HG03565 (cell line): ENCODE measurements around the gene PEX11G.
"Not testable (repeated sequence)": the region's sequence is repeated elsewhere in the genome, so short reads cannot be mapped to it uniquely, and the experiment has no call there.

Experiments used
- ATAC-seq: cut with Tn5 transposase; IDR thresholded peaks from one replicate; pipeline ENCODE4 v1.9.1; 2021; ENCODE audit warnings: mild to moderate bottlenecking, moderate library complexity; ENCODE audit not compliant: unreplicated experiment

Gene PEX11G

GRCh38 chr19:7470540-7471305, 18.1 kb downstream of the PEX11G start:
- ATAC-seq, result no peak

DNA sequence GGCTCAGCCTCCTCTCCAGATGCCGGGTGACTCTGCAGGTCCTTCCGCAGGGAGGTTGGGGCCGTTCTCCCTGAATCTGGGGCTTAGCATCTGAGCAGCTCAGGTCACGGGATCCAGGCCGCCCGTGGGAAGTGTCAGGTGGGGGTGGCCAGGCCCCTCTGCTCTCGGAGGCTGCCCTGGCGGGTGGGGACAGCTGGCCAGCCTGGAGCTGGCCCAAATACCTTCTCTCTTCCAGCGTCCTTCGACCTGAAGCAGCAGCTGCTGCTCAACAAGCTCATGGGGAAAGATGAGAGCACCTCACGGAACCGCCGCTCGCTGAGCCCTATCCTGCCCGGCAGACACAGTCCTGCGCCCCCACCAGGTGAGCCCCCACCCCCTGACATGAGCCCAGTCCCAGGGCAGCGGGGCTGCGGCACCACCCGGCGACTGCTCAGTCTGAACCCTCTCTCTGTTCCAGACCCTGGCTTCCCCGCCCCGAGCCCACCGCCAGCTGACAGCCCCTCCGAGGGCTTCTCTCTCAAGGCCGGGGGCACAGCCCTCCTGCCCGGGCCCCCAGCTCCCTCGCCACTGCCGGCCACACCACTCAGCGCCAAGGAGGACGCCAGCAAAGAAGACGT, 19.1 kb downstream of the PEX11G start:
- ATAC-seq, result no peak

DNA sequence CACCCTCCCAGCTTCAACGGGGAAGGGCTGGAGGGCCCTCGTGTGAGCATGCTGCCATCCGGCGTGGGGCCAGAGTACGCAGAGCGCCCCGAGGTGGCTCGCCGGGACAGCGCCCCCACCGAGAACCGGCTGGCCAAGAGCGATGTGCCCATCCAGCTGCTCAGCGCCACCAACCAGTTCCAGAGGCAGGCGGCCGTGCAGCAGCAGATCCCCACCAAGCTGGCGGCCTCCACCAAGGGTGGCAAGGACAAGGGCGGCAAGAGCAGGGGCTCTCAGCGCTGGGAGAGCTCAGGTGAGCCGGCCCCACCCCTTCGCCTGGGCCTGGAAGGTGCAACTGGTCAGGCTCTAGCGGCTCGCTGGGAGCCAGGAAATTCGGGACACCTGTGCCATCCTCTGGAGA, 20.0 kb downstream of the PEX11G start:
- no peak for ATAC-seq

DNA sequence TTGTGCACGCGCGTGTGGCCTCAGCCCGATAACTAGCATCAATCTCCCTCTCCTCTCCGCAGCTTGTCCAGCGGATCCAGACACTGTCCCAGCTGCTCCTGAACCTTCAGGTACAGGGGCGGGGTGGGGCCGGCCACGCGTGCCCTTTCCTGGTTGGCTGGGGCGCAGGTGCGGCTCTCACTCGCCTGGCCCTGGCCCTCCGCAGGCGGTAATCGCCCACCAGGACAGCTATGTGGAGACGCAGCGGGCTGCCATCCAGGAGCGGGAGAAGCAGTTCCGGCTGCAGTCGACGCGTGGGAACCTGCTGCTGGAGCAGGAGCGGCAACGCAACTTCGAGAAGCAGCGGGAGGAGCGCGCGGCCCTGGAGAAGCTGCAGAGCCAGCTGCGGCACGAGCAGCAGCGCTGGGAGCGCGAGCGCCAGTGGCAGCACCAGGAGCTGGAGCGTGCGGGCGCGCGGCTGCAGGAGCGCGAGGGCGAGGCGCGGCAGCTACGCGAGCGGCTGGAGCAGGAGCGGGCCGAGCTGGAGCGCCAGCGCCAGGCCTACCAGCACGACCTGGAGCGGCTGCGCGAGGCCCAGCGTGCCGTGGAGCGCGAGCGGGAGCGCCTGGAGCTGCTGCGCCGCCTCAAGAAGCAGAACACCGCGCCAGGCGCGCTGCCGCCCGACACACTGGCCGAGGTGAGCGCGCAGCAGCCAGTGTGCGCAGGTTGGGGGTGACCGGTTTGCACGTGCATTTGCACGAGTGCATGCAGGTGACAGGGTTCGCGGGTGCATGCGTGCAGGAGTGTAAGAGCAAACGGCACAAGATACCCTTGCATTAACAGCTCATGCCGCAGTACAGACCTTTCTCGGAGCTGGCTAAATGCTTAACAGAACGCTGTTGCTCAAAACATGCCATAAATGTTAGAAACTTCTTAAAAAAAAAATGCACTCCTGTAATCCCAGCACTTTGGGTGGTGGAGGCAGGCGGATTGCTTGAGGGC, 21.5 kb downstream of the PEX11G start:
- ATAC-seq, result no peak

- no peak for ATAC-seq
Observed at GRCh38 chr19:7463575-7463974, 25.3 kb downstream of the PEX11G start.

DNA sequence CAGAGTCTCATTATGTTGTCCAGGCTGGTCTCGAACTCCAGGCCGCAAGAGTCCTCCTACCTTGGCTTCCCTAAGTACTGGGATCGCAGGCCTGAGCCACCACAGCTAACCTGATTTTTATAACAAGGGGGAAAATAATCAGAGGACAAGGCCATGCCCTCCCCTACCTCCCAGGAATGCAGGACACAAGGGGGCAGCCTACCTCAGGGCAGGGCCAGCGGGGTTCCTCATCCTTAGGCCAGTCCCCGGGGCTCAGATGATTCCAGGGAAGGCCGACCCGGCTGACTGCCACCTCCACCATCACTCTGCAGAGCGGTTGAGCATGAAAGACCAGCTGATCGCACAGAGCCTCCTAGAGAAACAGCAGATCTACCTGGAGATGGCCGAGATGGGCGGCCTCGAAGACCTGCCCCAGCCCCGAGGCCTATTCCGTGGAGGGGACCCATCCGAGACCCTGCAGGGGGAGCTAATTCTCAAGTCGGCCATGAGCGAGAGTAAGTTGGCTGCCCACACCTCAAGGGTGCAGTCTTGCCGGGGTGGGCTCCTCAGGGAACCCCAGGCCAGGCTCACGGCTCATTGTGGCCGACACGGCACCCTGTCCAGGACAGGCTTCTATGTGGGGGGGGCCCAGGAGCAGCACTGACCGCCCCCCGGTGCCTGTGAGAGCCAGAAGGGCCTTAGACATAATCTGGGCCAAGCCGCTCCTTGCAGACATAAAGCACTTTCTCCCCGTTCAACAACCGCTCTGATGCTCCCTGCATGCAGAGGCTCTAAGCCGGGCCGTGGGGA, 26.8 kb downstream of the PEX11G start:
- no peak for ATAC-seq

GRCh38 chr19:7460562-7460966, 28.3 kb downstream of the PEX11G start:
- no peak for ATAC-seq

- ATAC-seq, result no peak
Observed at GRCh38 chr19:7459773-7460172, 29.1 kb downstream of the PEX11G start.

DNA sequence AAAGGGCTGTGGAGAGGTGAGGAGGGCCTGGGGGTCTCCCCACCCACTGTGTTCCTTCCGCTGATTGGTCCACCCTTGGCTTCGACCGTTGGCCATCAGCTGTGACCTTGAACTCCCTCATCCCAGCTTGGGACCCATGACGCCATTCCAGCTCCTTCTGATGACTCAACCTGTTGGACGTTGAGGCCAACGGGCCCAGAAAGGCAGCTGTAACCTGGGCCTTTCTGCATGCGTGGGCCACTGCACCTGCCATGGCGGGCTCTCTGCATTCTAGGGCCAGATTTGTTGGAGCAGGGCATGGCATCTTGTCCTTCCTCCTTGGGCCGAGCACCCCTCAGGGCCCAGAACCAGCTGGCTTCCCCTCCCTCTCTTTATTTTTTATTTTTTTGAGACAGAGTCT, 30.2 kb downstream of the PEX11G start:
- ATAC-seq, result no peak

GRCh38 chr19:7456964-7457541, 31.8 kb downstream of the PEX11G start:
- ATAC-seq, result no peak

- ATAC-seq, result no peak
Observed at GRCh38 chr19:7455600-7456296, 33.1 kb downstream of the PEX11G start.

DNA sequence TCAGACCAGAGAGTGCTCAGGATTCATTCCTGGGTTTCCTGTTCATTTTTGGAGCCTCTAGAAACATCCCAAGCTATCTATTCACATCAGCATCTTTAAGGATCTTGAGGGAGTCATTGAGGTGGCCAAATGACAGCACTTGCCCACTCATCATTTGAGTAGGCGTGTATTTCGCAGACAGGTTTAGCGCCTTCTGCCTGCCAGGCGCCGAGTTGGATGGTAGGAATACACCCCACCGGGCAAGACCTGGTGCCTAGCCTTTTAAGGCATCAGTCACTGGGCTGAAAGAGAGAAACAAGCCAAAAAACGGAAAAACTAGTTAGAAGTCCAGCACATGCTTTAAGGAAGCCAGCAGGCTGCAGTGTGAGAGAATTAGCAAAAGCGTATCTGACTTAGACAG, 33.8 kb downstream of the PEX11G start:
- no peak for ATAC-seq

- no peak for ATAC-seq
Observed at GRCh38 chr19:7450243-7451223, 38.3 kb downstream of the PEX11G start.

GRCh38 chr19:7449391-7450070, 39.3 kb downstream of the PEX11G start:
- not testable (repeated sequence) for ATAC-seq

DNA sequence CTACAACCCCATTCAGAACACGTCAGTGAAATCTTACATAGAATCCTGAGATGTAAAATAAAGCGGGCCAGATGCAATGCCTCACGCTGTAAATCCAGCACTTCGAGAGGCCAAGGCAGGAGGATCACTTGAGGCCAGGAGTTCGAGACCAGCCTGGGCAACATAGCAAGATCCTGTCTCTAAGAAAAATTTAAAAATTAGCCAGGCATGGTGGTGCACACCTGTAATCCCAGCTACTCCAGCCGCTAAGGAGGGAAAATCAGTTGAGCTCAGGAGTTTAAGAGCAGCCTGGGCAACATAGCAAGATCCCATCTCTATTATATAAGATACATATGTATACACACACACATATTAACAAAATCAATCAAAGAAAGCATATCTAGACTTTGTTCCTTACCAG, 41.2 kb downstream of the PEX11G start:
- ATAC-seq, result no peak

GRCh38 chr19:7445104-7445503, 43.7 kb downstream of the PEX11G start:
- no peak for ATAC-seq

- no peak for ATAC-seq
Observed at GRCh38 chr19:7444042-7444441, 44.8 kb downstream of the PEX11G start.

GRCh38 chr19:7442423-7442822, 46.4 kb downstream of the PEX11G start:
- no peak for ATAC-seq
